GM21390 (cell line): ENCODE measurements around the gene LRFN3.
"Not testable (repeated sequence)": the region's sequence is repeated elsewhere in the genome, so short reads cannot be mapped to it uniquely, and the experiment has no call there.

Source experiments
- ATAC-seq: cut with Tn5 transposase; IDR thresholded peaks from one replicate; pipeline ENCODE4 v1.9.1; 2021; ENCODE audit not compliant: unreplicated experiment

LRFN3 gene

DNA sequence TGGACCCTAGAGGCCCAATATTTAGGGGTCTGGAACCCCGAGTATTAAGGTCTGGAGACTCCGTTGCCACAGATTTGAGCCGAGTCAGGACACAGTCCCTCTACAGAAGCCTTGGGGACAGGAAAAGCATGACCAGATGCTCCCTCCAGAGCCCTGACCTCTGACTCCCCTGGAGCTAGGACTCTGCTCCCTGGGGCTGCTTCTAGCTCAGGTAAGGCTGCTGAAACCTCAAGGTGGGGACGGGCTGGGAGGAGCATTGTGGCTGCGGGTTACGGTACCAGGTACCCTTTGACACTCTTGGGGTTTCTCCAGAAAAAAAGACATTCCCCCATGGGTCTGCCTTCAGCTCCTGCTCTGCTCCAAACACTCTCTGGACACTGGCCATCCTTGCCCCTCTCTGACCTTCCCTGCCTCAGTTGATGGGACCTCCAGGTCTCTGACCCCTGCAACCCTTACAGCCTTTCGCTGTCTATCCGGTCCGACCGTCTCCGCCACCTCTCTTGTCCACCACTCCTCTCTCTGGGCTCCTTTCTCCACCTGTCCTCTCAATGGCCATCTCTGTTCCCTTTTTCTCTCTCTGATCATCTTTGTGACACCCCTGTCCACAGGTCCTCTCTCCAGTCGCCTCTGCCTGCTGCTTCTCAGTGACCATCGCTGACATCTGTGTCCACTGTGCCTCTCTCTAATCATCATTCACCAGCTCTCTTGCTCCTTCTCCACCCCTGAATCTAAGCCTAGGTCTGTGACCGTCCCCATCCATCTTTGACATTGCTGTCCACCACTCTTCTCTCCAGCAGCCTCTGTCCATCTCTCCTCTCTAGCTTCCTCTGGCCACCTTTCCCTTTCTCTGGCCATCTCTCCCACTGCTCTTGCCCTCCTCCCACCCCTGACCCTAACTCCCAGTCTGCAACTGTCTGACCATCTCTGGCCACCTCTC, 1.4 kb downstream of the LRFN3 start:
- ATAC-seq = no peak

DNA sequence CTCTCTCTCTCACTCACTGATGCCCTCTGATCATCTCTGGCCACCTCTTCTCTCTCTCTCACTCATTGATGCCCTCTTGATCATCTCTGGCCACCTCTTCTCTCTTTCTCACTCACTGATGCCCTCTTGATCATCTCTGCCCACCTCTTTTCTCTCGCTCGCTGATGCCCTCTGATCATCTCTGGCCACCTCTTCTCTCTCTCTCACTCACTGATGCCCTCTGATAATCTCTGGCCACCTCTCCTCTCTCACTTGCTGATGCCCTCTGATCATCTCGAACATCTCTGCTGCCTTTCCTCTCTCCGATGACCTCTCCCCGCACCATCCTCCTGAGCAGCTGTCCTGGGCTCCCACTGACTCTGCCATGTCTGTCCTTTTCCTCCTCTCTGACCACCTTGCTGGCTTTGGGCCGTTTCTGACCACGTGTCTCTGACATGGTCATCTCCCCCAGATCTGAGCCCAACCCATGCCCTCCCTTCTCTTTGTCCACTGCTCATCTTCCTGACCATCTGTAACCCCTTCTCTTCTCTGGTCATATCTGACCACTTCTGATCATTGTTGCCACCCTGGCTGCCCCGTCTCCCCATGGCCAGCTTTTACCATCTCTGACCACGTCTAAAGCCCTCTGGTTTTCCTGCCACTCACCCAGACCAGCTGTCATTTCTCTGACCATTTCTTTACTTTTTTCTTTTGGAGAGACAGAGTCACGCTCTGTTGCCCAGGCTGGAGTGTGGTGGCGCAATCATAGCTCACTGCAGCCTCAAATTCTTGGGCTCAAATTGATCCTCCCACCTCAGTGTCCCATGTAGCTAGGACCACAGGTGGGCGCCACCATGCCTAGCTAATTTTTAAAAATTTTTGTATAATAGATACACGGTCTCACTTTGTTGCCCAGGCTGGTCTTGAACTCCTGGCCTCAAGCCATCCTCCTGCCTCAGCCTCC, 2.4 kb downstream of the LRFN3 start:
- ATAC-seq = no peak

DNA sequence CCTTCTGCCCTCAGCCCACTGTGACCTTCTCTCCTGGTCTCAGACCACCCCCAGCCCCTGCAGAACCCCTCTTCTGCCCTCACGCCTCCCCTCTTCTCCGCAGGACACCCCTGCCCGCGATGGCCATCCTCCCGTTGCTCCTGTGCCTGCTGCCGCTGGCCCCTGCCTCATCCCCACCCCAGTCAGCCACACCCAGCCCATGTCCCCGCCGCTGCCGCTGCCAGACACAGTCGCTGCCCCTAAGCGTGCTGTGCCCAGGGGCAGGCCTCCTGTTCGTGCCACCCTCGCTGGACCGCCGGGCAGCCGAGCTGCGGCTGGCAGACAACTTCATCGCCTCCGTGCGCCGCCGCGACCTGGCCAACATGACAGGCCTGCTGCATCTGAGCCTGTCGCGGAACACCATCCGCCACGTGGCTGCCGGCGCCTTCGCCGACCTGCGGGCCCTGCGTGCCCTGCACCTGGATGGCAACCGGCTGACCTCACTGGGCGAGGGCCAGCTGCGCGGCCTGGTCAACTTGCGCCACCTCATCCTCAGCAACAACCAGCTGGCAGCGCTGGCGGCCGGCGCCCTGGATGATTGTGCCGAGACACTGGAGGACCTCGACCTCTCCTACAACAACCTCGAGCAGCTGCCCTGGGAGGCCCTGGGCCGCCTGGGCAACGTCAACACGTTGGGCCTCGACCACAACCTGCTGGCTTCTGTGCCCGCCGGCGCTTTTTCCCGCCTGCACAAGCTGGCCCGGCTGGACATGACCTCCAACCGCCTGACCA, 3.3 kb downstream of the LRFN3 start:
- no peak for ATAC-seq

DNA sequence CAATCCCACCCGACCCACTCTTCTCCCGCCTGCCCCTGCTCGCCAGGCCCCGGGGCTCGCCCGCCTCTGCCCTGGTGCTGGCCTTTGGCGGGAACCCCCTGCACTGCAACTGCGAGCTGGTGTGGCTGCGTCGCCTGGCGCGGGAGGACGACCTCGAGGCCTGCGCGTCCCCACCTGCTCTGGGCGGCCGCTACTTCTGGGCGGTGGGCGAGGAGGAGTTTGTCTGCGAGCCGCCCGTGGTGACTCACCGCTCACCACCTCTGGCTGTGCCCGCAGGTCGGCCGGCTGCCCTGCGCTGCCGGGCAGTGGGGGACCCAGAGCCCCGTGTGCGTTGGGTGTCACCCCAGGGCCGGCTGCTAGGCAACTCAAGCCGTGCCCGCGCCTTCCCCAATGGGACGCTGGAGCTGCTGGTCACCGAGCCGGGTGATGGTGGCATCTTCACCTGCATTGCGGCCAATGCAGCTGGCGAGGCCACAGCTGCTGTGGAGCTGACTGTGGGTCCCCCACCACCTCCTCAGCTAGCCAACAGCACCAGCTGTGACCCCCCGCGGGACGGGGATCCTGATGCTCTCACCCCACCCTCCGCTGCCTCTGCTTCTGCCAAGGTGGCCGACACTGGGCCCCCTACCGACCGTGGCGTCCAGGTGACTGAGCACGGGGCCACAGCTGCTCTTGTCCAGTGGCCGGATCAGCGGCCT, 4.1 kb downstream of the LRFN3 start:
- ATAC-seq = no peak

DNA sequence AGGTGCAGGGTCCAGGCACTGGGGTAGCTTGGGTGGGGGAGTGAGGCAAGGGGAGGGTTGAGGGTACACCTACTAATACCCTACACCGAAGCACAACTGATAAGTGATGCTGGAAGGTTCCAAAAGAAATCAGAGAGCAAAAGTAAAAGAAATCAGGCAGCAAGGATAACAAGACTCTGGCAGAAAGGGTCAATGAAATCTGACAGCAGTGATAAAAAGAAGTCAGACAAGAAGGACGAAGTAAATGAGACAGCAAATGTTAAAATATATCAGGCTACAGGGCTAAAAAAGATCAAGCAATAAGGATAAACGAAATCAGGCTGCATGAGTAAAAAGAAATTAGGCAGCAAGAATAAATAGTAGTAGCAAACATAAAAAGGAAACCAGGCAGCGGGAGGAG, 4.7 kb downstream of the LRFN3 start:
- ATAC-seq = no peak

DNA sequence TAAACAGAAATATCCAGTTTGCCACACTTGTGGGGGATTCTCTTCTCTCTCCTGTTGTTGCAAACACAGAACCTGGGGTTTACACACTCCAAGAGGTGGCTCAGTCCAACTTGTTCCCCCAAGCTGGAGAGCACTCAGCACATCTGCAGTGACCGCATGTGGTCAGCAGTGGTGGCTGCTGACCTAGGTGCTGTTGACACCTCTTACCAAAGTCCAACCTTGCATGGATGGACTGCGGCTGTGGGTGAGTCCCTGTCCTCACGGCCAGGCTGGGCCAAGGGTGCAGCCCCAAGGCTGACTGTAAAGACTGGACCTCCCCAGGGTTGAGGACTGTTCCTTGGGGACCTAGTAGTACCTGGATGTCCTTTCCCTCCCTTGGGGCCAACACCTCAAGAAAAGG, 6.1 kb downstream of the LRFN3 start:
- no peak for ATAC-seq

DNA sequence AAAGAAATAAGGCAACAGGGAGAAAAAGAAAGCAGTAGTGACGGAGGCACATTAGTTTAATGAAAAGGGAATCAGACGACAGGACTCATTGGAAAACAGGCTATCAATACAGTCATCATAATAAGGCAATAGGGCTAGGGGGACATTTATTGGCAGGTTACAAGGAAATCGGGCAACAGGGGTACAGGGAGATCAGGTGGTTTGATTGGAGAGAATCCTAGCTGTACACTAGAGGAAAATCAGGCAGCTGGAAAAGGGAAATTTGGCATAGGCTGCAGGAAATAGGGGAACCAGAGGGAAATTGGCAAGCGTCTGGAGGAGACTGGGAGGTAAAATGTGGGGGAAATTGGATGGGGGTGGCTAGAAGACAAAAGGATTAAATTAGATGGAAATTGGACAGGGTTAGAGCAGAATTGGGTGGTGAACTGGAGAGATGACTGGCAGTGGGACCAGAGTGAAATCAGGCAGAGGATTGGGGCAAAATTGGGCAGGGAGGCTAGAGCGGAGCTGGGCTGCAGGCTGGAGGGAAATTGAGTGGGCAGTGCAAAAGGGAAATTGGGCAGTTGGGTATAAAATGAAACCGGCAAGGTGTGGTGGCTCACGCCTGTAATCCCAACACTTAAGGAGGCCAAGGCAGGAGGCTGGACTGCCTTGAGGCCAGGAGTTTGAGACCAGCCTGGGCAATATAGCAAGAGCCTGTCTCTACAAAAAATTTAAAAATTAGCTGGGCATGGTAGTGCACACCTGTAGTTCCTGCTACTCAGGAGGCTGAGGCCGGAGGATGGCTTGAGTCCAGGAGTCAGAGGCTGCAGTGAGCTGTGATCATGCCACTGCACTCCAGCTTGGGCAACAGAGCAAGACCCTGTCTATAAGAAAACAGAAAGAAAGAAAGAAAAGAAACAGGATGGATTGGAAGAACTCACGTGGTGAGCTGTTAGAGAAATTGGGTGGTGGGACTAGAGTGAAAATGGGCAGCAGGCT, 7.4 kb downstream of the LRFN3 start:
- ATAC-seq = no peak

DNA sequence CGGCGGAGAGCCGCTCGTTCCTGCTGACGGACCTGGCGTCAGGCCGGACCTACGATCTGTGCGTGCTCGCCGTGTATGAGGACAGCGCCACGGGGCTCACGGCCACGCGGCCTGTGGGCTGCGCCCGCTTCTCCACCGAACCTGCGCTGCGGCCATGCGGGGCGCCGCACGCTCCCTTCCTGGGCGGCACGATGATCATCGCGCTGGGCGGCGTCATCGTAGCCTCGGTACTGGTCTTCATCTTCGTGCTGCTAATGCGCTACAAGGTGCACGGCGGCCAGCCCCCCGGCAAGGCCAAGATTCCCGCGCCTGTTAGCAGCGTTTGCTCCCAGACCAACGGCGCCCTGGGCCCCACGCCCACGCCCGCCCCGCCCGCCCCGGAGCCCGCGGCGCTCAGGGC, 8.4 kb downstream of the LRFN3 start:
- ATAC-seq = no peak

DNA sequence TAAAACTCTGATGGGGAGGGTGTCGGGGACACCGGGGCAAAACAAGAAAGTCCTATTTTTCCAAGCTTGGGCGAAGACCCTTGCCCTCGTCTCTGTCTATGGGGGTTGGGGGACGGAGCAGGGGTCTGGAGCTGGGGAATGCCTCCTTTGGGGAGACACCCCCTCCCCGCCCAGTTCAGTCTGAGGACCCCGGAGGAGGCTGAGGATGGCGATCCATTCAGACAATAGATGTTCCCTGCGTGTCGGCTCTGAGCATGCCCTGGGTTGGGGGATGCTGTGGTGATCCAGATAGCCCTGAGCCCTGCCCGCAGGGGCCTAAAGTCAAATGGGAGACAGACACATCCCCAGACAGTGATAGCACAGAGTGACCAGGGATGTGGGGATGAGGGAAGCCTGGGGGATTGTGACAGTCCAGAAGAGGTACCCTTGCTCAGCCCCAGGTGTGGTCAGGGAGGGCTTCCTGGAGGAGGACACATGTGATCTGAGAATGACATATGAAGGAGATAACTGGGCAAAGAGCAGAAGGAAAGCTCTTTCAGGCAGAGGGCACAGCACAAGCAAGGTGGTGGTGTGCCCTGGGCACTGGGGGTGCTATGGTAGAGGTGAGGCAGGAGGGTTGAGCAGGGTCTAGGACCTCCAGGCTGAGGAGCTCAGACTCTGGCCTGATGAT, 9.1 kb downstream of the LRFN3 start:
- ATAC-seq = no peak

DNA sequence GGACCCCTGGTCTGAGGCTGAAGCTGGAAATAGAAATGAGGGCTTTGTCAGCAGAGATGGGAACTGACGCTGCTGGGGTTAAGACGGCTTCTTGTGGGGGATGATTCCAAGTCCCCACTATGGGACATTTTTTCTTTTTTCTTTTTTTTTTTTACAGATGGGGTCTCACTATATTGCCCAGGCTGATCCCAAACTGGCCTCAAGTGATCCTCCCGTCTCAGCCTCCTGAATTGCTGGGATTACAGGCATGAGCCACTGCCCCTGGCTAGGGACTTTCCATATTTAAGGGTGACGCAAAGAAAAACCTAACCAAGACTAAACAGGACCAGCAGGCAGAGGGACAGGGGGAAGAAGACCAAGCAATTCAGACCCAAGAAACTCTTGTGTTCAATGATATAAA, 10.0 kb downstream of the LRFN3 start:
- ATAC-seq = no peak

DNA sequence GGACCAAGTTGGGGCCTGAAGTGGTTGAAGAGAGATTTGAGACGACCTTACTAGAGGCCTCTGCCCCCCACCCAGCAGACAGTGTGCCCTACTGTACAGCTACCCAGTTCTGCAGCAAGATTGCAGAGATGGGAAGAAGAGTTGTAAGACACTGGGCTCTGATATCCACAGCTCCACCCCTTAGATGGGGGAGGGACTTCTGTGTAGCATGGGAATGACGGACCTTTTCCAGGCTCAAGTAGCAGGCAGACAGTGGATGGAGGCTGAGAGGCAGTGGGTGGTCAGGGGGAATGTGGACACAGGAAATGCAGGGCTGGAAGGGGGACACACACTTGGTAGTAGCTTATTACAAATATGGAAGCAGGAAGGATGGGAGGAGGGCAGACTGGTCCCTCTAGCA, 13.0 kb downstream of the LRFN3 start:
- ATAC-seq = no peak

DNA sequence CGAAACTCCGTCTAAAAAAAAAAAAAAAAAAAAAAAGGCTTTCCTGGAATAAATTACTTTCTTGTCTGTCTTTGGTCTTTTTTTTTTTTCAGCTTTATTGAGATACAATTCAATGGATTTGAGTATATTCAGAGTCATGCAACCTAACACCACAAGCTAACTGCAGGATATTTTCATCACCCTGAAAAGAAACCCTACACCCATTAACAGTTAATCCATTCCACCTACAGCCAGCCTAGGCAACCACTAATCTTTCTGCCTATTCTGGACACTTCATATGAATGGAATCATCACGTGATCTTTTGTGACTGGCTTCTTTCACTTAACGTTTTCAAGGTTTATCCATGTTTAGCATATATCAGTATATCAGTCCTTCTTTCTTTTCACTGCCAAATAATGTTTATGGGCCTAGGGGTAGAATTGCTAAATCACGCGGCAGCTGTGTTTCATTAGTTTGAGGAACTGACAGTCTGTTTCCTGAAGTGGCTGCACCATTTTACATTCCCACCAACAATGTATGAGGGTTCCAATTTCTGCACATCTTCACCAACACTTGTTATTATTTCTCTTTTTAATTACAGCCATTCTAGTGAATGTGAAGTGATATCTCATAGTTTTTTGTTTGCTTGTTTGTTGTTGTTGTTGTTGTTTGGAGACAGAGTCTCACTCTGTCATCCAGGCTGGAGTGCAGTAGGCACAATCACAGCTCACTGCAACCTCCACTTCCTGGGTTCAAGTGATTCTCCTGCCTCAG, 19.9 kb downstream of the LRFN3 start:
- ATAC-seq = no peak

DNA sequence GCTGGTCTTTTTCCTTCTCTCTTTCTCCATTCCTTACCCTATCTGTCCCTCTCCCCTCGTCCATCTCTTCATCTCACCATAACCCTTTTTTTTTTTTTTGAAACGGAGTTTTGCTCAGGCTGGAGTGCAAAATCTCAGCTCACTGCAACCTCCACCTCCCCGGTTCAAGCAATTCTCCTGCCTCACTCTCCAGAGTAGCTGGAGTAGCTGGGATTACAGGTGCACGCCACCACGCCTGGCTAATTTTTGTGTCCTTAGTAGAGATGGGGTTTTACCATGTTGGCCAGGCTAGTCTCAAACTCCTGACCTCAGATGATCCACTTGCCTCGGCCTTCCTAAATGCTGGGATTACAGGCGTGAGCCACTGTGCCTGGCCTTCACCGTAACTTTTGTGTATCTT, 21.2 kb downstream of the LRFN3 start:
- ATAC-seq = not testable (repeated sequence)

DNA sequence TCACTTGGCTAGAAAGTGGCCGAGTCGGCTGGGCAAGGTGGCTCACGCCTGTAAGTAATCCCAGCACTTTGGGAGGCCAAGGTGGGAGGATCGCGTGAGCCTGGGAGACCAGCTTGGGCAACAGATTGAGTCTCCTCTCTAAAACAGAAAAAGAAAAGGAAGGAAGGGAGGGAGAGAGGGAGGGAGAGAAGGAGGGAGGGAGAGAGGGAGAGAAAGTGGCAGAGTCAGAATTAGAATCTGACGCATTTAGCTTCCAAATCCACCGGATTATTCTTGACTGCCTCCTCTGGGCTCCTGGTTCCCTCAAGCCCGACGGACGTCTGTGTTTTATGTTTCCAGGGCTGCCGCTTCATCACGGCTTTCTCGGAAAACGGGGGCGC, 22.5 kb downstream of the LRFN3 start:
- ATAC-seq = no peak

DNA sequence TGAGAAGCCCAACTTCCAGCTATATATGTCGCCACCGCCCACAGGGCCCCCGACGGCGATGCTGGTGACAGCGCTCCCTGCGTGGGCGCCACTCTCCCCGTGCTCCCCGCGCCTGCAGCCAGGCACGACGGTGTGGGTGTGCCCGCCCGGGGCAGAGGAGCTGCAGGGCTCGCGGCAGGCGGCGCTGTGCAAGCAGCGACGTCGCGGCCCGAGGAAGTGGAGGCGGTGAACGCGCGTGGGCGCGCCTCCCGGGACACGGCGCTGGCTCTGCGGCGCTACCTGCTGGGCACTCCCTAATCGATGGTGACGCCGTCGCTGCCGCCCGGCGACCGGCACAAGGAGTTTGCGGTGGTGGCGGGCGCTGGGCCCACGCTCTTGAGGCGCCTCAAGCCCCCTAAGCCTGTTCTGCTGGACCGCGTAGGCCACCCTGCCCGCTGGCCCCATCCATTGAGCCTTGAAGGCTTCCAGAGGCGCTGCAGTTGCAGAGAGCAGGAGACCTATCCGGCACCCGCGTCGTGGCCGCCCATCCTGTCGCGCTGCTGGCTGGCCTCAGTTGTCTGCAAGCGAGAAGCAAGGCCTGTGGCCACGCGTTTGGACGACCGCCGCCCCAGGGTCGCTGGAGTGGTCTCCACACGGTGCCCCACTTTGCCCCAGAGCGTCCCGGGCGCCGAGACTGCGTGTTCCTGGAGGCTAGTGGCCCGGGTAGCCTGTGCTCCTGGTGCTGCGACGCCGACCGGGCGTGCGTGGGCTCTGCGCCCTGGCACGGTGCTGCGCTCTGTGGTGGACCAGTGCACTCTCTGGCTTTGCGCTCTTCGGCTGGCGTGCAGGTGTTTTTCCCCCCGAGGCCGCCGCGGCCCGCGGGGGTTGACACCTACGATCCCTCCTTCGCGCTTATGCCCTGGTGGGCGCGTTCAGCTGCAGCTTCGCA, 23.1 kb downstream of the LRFN3 start:
- no peak for ATAC-seq

DNA sequence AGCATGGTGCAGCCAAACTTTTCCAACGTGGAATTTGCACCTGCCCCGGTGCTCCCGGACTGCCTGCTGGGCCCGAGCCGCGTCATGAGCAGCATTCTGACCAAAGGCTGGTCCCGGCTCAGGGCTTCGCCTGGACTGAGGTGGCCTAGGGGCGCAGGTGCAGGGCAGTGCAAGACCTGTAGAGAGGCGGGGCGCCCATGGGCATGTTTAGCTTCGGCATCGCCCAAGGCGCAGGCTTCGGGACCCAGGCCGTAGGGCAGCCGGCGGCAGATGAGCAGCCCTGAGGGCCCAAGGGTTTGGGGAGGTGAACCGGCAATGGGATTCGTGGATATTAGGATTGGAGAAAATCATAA, 23.8 kb downstream of the LRFN3 start:
- ATAC-seq = no peak

DNA sequence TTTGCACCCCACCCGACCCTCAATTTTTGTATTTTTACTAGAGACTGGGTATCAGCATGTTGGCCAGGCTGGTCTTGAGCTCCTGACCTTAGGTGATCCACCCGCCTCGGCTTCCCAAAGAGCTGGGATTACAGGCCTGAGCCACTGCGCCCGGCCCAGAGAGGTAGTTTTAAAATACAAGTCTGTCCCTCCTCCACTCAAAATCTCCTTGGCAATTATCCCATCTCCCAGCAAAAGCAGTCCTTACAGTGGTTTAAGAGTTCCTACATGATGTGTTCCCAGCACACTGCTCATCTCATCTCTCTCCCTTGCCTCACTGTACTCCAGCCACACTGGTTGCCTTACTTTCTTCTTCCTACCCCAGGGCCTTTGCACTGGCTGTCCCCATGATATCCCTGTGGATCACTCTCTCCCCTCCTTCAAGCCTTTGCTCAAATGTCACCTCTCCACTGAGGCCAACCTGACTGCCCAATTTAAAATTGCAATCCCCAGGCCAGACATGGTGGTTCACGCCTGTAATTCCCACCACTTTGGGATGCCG, 24.3 kb downstream of the LRFN3 start:
- no peak for ATAC-seq
